GM11168 (cell line): ENCODE measurements around the gene MZT2A.
"Not testable (repeated sequence)": the region's sequence is repeated elsewhere in the genome, so short reads cannot be mapped to it uniquely, and the experiment has no call there.

ENCODE experiments used
- in situ Hi-C: fragments of 300-500 bp; cut with MboI; formaldehyde crosslinking; loops from one replicate; pipeline ENCODE4 v1.12.0; 2022; ENCODE audit warnings: low sequenced_read_pairs; ENCODE audit not compliant: unreplicated experiment

MZT2A gene

DNA sequence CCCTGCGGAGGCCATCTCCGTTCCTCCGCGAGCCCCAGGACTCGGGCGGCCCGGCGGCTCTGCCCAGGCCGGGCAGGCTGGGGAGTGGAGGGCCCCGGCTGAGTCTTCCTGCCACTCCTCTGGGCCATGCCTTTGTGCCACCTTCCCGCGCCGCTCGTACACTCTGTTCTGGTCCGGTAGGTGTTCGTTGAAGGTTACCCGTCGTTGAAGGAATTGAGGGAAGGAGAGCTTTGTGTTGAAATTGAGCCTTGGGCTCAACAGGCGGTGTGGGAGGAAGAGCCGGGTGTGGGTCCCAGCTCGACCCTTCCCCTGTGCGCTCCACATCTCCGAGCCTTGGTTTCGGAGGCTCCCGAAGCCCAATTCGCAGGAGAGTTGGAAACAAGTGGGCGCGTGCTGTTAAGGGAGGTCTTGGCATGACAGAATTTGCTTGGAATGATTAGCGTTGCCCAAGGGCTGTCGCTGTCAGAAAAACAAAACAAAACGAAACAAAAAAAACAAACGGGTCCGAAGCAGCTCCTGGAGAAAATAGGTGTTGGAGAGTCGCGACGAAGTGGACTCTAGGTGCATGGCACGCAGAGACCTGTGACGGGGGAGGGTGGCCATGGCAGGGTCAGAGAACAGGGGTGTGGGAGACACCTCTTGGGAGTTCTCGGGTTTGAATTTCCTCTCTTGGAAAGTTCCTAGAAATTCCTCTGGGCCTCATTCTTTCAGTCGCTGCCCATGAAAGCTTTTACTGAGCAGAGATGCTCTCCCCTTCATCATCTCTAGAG, 1.2 kb upstream of the MZT2A start:
- in situ Hi-C loops: no loop called here

DNA sequence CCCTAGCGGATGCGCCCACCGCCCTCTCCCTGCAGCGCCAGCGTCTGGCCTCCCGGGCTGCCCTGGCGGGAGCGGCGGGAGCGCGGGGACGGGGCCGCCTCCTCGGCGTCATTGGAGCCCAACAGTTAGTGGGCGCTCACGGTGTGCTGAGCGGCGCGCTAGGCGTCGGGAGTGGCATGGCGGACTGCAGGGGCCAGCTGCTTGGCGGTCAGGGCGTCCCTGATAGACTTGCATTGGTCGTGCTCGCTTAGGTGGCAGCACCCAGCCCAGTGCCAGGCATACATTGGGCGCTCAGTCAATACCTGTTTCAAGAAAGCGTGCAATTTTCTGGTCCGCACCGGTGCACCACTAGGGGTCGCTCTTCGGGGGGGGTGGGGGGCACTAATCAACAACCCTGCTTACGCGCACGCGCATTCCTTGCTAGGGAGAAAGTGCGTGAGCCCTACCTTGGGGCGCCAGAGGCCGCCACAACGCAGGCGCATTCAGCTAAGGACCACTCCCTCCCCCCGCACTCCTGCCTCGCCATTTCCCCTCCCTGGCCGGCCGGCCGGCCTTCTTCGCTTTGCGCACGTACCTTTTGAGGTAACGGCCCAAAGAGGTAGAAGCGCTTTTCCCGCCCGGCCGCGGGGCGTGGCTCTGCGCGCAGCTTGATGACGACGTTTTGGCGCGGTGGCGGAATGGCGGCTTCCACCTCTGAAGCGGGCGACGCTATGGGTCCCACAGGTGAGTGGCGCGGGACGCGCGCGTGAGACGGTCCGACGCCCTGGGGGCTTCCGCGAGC, 411 bp upstream of the MZT2A start:
- in situ Hi-C loops: no loop called here

GRCh38 chr2:131491469-131491836, 744 bp downstream of the MZT2A start:
- in situ Hi-C loops: not testable (repeated sequence)

DNA sequence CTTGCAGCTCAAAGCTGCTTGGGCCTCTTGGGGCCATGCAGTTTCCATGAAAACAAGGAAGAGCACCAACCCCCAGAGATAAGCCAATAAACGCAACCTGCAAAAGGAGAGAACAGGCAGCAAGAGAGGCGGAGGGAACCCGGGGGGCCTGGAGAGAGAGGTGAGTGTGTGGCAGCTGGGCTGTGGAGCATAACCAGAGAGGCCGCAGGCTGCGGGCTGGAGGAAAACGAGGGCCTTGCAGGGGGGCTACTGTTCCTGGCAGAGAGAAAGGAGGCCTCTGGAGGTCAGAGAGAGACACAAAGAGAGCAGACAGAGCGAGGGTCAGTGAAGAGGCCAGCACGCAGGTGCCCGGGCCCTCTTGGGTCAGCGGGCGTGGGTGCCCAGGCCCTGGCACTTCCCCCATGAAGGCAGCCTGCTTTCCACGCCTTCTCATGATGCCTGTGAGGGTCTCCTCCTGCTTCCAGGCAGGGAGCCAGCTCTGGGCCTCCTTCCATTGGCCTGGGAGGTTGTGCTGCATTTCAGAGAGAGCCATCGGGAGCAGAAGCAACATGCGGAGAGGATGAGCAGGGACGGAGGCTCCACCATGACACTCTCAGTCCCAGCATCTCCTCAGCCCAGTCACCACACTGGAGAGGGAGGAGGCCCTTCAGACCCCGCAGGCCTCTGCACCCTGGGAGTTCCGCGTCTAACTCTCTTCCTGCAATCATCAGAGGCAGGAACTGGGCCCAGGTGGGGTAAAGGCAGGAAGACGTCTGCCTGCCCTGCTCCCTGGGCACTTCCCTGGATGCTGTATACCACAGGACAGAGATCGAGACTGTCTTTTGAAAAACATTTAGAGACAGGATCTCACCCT, 1.4 kb downstream of the MZT2A start:
- in situ Hi-C loops: not testable (repeated sequence)

- in situ Hi-C loops: no loop called here
Observed at GRCh38 chr2:131488306-131489205, 3.6 kb downstream of the MZT2A start.

GRCh38 chr2:131486201-131486902, 5.8 kb downstream of the MZT2A start:
- in situ Hi-C loops: not testable (repeated sequence)

DNA sequence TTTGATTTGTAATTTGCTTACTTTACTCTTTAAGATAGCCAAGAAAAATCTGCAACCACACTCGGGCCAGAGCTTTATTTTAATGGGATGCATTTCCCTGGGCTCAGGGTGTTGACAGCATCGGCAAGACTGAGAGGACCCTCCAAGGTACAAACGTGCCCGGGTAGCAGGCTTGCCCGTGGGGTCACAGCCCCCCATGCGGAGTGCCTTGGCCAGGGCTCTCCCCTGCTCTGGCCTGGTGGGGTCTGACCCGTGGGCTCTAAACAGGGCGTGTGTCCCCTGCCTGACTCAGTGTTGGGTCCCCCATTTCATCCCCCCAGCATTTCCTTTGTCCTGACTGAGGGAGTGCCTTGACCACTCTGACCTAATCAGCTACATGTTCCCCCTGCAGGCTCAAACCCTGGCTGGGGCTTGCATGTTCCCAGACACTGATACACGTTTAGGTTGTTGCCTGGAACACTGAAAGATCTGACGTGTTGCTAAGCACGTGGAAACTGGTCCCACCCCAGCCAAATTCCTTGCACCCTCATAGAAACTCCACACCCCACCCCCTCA, 7.2 kb downstream of the MZT2A start:
- in situ Hi-C loops: not testable (repeated sequence)

DNA sequence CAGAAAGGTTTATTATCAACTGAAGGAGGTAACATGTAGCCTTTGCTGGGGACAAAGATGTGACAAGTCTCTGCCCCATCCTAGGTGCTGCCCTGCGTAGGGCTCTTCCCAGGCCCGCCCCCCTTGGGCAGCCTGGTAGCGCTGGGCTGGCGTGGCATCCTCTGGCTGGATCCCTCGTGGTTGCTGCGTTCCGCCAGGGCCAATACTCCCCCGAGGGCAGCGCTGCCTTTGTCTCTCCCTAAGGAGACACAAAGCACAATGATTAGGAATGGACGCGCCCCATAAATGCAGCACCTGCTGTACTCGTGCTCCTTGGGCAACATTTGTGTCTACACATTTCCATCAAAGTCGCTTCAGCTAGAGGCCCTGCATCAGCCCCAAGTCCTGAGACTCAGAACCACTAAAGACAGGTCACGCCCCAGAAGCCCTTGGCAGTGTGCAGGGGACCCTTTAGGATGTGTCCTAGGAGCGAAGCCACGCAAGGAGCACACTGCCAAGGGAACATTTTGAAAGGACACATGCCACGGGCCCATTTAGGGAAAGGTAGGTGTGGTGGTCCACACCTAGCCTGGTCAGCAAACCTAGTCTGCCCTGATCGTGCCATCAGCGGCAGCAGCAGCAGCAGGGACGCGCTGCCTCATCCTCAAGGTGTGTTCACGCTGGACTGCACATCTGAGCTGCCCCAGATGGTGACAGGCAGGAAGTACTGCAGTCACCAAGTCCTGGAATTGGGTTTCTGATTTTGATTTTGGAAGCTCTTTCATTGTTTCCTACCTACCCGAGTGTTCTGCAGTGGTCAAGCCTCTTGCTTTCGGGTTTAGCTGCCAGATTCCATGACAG, 8.0 kb downstream of the MZT2A start:
- in situ Hi-C loops: not testable (repeated sequence)

DNA sequence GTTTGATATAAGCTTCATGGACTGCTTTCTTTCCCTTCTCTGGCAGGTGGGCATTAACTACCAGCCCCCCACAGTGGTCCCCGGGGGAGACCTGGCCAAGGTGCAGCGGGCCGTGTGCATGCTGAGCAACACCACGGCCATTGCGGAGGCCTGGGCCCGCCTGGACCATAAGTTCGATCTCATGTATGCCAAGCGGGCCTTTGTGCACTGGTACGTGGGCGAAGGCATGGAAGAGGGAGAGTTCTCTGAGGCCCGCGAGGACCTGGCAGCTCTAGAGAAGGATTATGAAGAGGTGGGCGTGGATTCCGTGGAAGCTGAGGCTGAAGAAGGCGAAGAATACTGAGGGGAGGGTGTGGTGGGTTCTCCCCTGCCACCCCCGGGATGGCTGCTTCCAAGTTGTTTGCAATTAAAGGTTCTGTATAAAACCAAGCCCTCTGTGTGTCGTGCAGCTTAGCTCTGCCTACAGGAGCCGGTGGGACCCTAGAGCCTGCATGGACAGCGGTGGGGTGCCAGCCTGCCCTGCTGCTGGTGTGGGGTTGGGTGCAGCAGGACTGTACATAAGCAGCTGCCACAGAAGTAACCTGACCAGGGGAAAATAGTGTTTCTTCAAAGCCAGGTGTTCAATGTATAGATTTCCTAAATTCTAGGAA, 9.6 kb downstream of the MZT2A start:
- in situ Hi-C loops: not testable (repeated sequence)

GRCh38 chr2:131480351-131480750, 11.8 kb downstream of the MZT2A start:
- in situ Hi-C loops: not testable (repeated sequence)

- in situ Hi-C loops: loop anchor here (10.0 kb wide), 1 partner anchor 54 kb away; no protein-coding TSS in a partner anchor
Observed at GRCh38 chr2:131478850-131479461, 13.2 kb downstream of the MZT2A start.

GRCh38 chr2:131478074-131478849, 13.9 kb downstream of the MZT2A start:
- in situ Hi-C loops: loop anchor here (10.0 kb wide), 1 partner anchor 53 kb away; no protein-coding TSS in a partner anchor

DNA sequence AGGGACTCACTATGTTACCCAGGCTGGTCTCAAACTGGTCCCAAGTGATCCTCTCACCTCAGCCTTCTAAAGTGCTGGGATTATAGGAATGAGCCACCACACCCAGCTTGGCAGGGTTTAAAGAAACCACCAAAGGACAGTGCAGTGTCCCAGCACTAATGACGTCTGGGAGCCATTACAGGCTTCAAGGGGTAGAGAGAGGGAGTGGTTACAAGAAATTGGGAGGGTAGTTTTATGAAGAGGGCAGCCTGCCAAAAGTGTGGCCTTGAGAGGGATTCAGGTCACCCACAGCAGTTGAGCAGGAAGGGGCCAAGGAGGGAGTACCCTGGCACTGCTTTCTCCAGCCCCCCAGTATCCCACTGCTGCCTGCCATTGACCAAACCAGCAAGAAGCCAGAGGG, 15.0 kb downstream of the MZT2A start:
- in situ Hi-C loops: loop anchor here (10.0 kb wide), 1 partner anchor 52 kb away; no protein-coding TSS in a partner anchor

- in situ Hi-C loops: loop anchor here (10.0 kb wide), 1 partner anchor 52 kb away; no protein-coding TSS in a partner anchor
Observed at GRCh38 chr2:131476363-131476762, 15.8 kb downstream of the MZT2A start.

DNA sequence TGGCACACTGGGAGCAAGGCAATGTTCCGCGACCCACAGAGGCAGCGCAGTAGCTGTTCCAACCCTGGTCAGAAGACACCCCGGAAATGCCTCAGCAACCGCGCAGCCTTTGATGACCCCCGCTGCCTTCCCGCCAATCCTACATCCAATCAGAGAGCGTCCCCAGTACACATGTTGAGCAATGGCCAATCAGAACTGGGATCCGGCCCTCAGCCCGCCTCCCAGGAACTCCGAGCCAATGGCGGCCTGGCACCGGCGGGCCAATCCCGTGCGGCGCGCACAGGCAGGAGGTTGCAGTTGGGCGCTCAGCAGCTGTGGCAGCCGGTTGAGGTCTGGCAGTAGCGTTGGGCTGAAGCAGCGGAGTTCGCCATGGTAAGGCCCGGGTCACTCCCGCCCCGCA, 16.4 kb downstream of the MZT2A start, which contains the start of gene TUBA3D:
Gene TUBA3D, plus strand, starts transcription at position 289 of the 400 bp plus-strand sequence. Its CDS starts 81 bp downstream, at position 370.
- in situ Hi-C loops: loop anchor here (10.0 kb wide), 1 partner anchor 51 kb away; no protein-coding TSS in a partner anchor

DNA sequence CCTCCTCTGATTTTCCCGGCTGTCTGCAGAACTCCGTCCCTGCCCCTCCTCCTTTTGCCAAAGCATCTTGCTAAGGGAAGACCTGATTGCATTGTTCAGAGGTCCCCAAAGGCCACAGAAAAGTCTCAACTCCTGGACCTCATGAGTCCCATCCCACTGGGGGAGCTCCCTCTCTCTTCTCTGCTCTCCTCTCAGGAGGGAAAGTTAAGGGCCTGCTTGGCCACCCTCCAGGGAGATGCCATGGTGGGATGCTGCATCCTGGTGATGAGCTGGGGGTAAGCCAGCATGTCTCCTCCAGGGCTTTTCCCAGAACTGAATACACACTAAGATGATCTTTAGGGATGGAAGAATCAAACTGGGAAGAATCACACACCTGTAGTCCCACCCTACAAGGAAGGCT, 18.9 kb downstream of the MZT2A start:
- in situ Hi-C loops: loop anchor here (5.0 to 10.0 kb wide), 2 partner anchors 48 to 1271 kb away; no protein-coding TSS in a partner anchor
